Naive thymus-derived CD4-positive, alpha-beta T cell (primary cell): ENCODE results near the gene TMEM62. TPM values are rescaled to one million over a fixed set of nuclear protein-coding genes. Genes with fewer than 3 reads are reported as not detected.

Experiments used
- ATAC-seq: fragments of 150-1000 bp; cut with Tn5 transposase; 2 replicates; pipeline ENCODE4 v1.10.0; 2021; ENCODE audit warnings: mild to moderate bottlenecking, moderate library complexity
- CTCF ChIA-PET: fragments of 350-600 bp; sonication (Branson Sonifier 250); formaldehyde crosslinking; loops from one replicate; lab custom pipeline; 2021; ENCODE audit warnings: antibody characterized with exemption; lab: Charles Lee
- POLR2A ChIA-PET: fragments of 350-600 bp; sonication (Branson Sonifier 250); formaldehyde crosslinking; loops from one replicate; lab custom pipeline; 2021; ENCODE audit warnings: antibody characterized with exemption, inconsistent platforms; lab: Charles Lee
- DNase-seq, 9 donors: peaks; one replicate each; pipeline versions ENCODE4 v3.0.0 to v3.0.0-alpha.2; 2020 to 2022; ENCODE audit warnings: mixed read lengths in 1 of 9
- H3K27ac ChIP-seq: one replicate; pipeline ENCODE4 v1.7.0; 2013; ENCODE audit warnings: mild to moderate bottlenecking, low read depth, low read length, moderate library complexity
- H3K27me3 ChIP-seq, 2 donors: one replicate each; pipeline ENCODE4 v1.7.0; 2013; ENCODE audit warnings: low read length in 2 of 2, mild to moderate bottlenecking in 2 of 2, moderate library complexity in 2 of 2; ENCODE audit not compliant: control insufficient read depth in 2 of 2, insufficient read depth in 2 of 2
- H3K36me3 ChIP-seq, 3 experiments: 1 replicate in 2 of 3; 2 replicates in 1 of 3; pipeline ENCODE4 v1.7.0; 2013; ENCODE audit warnings: low read length in 3 of 3, mild to moderate bottlenecking in 3 of 3, moderate library complexity in 1 of 3; ENCODE audit not compliant: insufficient read depth in 3 of 3, control insufficient read depth in 2 of 3
- H3K4me1 ChIP-seq, 2 donors: one replicate each; pipeline ENCODE4 v1.7.0; 2013; ENCODE audit warnings: low read length in 2 of 2, mild to moderate bottlenecking in 2 of 2, moderate library complexity in 1 of 2; ENCODE audit not compliant: control insufficient read depth in 2 of 2, insufficient read depth in 2 of 2
- H3K4me3 ChIP-seq: 2 replicates; pipeline ENCODE4 v1.7.0; 2013; ENCODE audit warnings: mild to moderate bottlenecking, low read length
- H3K9me3 ChIP-seq, 3 experiments: 1 replicate in 2 of 3; 2 replicates in 1 of 3; pipeline ENCODE4 v1.7.0; 2013; ENCODE audit warnings: low read length in 3 of 3; ENCODE audit not compliant: control insufficient read depth in 2 of 3
- H3K27ac Mint-ChIP-seq, 9 donors: one replicate each; pipeline ENCODE4 v1.8.0; 2020 to 2022; ENCODE audit warnings: mixed read lengths in 9 of 9, mild to moderate bottlenecking in 8 of 9, moderate library complexity in 5 of 9, inconsistent platforms in 2 of 9
- H3K27me3 Mint-ChIP-seq, 5 donors: one replicate each; pipeline ENCODE4 v1.8.0; 2021 to 2022; ENCODE audit warnings: mixed read lengths in 5 of 5, mild to moderate bottlenecking in 1 of 5
- H3K36me3 Mint-ChIP-seq, 5 donors: one replicate each; pipeline ENCODE4 v1.8.0; 2020 to 2022; ENCODE audit warnings: mixed read lengths in 5 of 5, mild to moderate bottlenecking in 3 of 5, inconsistent platforms in 1 of 5
- H3K4me1 Mint-ChIP-seq, 7 donors: one replicate each; pipeline ENCODE4 v1.8.0; 2020 to 2022; ENCODE audit warnings: mixed read lengths in 7 of 7, mild to moderate bottlenecking in 3 of 7, inconsistent platforms in 1 of 7
- H3K4me3 Mint-ChIP-seq, 10 donors: one replicate each; pipeline ENCODE4 v1.8.0; 2020 to 2022; ENCODE audit warnings: mild to moderate bottlenecking in 10 of 10, mixed read lengths in 10 of 10, moderate library complexity in 6 of 10, inconsistent platforms in 2 of 10
- H3K9me3 Mint-ChIP-seq, 11 donors: one replicate each; pipeline ENCODE4 v1.8.0; 2020 to 2022; ENCODE audit warnings: mixed read lengths in 11 of 11, mild to moderate bottlenecking in 4 of 11, inconsistent platforms in 1 of 11, moderate library complexity in 1 of 11
- intact Hi-C, 2 donors: fragments of 100-400 bp; cut with micrococcal nuclease; formaldehyde crosslinking; loops; one replicate each; pipeline ENCODE4 v1.15.1; 2023
- polyA plus RNA-seq, 2 donors: library from polyadenylated mRNA; unstranded; fragments of 300-500 nt; fragmentation: Illumina TruSeq; gene quantifications; one replicate each; pipeline ENCODE4 v1.2.3, GENCODE V29; 2021
- total RNA-seq, 6 experiments: library from RNA in 5 of 6; stranded (reverse) in 5 of 6; gene quantifications; 1 replicate in 5 of 6; 2 replicates in 1 of 6; pipeline ENCODE4 v1.2.3 and lab custom pipeline; 2021 to 2026

The TMEM62 gene
- total and polyA plus RNA-seq, 7 experiments from 2014 or later, result 3.6 to 21.5 (median 15.2) TPM

- no peaks in the 10 kb centered on the region for H3K36me3 ChIP-seq
- peaks cover 0 to 1% (median 0%) of the 10 kb centered on the region in 11 donors for H3K9me3 Mint-ChIP-seq
- no peak overlapping the region for H3K27ac ChIP-seq
- H3K4me1 ChIP-seq, result no peaks in the 10 kb centered on the region
- H3K27me3 Mint-ChIP-seq, result peaks cover 0 to 23% (median 7%) of the 10 kb centered on the region in 5 donors
- H3K36me3 Mint-ChIP-seq, result no peaks in the 10 kb centered on the region
- intact Hi-C loops, result no loop called here
- ChIA-PET CTCF (interaction anchor here (0.7 kb wide), 1 partner anchor 54 kb away, joined by 6 read pairs; no protein-coding TSS in a partner anchor), POLR2A (no interaction called here)
- no peaks in the 10 kb centered on the region for H3K9me3 ChIP-seq
- no peak overlapping the region for H3K4me3 ChIP-seq
- H3K4me1 Mint-ChIP-seq, result peaks cover 0 to 5% (median 0%) of the 10 kb centered on the region in 7 donors
- DNase-seq (no peak), ATAC-seq (no peak)
- H3K4me3 Mint-ChIP-seq, result no peak overlapping the region
- H3K27me3 ChIP-seq, result no peaks in the 10 kb centered on the region
- no peak overlapping the region for H3K27ac Mint-ChIP-seq
Observed at GRCh38 chr15:43218908-43219706, 85.7 kb downstream of the TMEM62 start.

GRCh38 chr15:43219929-43220928 lies 86.8 kb downstream of the TMEM62 start:
- Histone ChIP-seq H3K4me1 (no peaks in the 10 kb centered on the region), H3K27ac (no peak overlapping the region), H3K9me3 (no peaks in the 10 kb centered on the region), H3K4me3 (no peak overlapping the region), H3K36me3 (no peaks in the 10 kb centered on the region), H3K27me3 (no peaks in the 10 kb centered on the region)
- POLR2A ChIA-PET, result no interaction called here
- Mint-ChIP-seq H3K9me3 (no peaks in the 10 kb centered on the region), H3K27me3 (peaks cover 0 to 26% (median 7%) of the 10 kb centered on the region in 5 donors), H3K4me1 (peaks cover 0 to 5% (median 0%) of the 10 kb centered on the region in 7 donors), H3K27ac (peak overlapping the region in 1 of 9 donors; percentile 35), H3K4me3 (no peak overlapping the region), H3K36me3 (no peaks in the 10 kb centered on the region)
- CTCF ChIA-PET, result interaction anchor here (0.7 kb wide), 1 partner anchor 53 kb away, joined by 6 read pairs; no protein-coding TSS in a partner anchor
- ATAC-seq (no peak), DNase-seq (no peak)
- intact Hi-C loops, result loop anchor here in 1 of 2 donors (10.0 kb wide), 1 partner anchor 295 kb away; the partner anchor contains the start of gene MAP1A

- H3K36me3 ChIP-seq, result no peaks in the 10 kb centered on the region
- Mint-ChIP-seq H3K36me3 (no peaks in the 10 kb centered on the region), H3K4me1 (peaks cover 1 to 12% (median 7%) of the 10 kb centered on the region in 7 donors), H3K9me3 (peaks cover 0 to 1% (median 0%) of the 10 kb centered on the region in 11 donors), H3K27ac (peak within 1 kb of the TSS in 1 of 9 donors; percentile 35), H3K27me3 (peaks cover 7 to 26% (median 13%) of the 10 kb centered on the region in 5 donors), H3K4me3 (no peak within 1 kb of the TSS)
- ChIA-PET CTCF (no interaction called here), POLR2A (no interaction called here)
- no peaks in the 10 kb centered on the region for H3K9me3 ChIP-seq
- DNase-seq (no peak), ATAC-seq (no peak)
- no peak within 1 kb of the TSS for H3K4me3 ChIP-seq
- no peaks in the 10 kb centered on the region for H3K27me3 ChIP-seq
- intact Hi-C loops, result loop anchor here in 1 of 2 donors (10.0 kb wide), 1 partner anchor 294 kb away; the partner anchor contains the start of gene MAP1A
- H3K27ac ChIP-seq, result no peak within 1 kb of the TSS
- H3K4me1 ChIP-seq, result no peaks in the 10 kb centered on the region
Observed at GRCh38 chr15:43220991-43221403, 87.6 kb downstream of the TMEM62 start, which contains the start of gene EPB42. EPB42 (minus strand) TSS chr15:43221018; CDS start chr15:43220825, 193 bp downstream.

- Mint-ChIP-seq H3K27ac (no peak overlapping the region), H3K36me3 (no peaks in the 10 kb centered on the region), H3K27me3 (peaks cover 7 to 26% (median 15%) of the 10 kb centered on the region in 5 donors), H3K9me3 (peaks cover 0 to 1% (median 0%) of the 10 kb centered on the region in 11 donors), H3K4me1 (peaks cover 1 to 13% (median 7%) of the 10 kb centered on the region in 7 donors), H3K4me3 (no peak overlapping the region)
- intact Hi-C loops, result loop anchor here in 1 of 2 donors (10.0 kb wide), 1 partner anchor 293 kb away; the partner anchor contains the start of gene MAP1A
- POLR2A ChIA-PET, result no interaction called here
- Histone ChIP-seq H3K4me3 (no peak overlapping the region), H3K4me1 (no peaks in the 10 kb centered on the region), H3K9me3 (no peaks in the 10 kb centered on the region), H3K27ac (no peak overlapping the region), H3K36me3 (no peaks in the 10 kb centered on the region), H3K27me3 (no peaks in the 10 kb centered on the region)
- ATAC-seq (no peak), DNase-seq (no peak)
- CTCF ChIA-PET, result no interaction called here
Observed at GRCh38 chr15:43221422-43221821, 88.0 kb downstream of the TMEM62 start.

- no peak overlapping the region for H3K27ac ChIP-seq
- intact Hi-C loops, result loop anchor here (1.0 to 10.0 kb wide), 4 partner anchors 38 to 289 kb away; partner anchors contain the start of gene MAP1A (in 1 of the 2)
- Mint-ChIP-seq H3K27me3 (peaks cover 5 to 24% (median 11%) of the 10 kb centered on the region in 5 donors), H3K4me1 (peaks cover 1 to 9% (median 7%) of the 10 kb centered on the region in 7 donors), H3K36me3 (no peaks in the 10 kb centered on the region), H3K9me3 (peaks cover 0 to 1% (median 0%) of the 10 kb centered on the region in 11 donors), H3K4me3 (peak overlapping the region in 4 of 10 donors; percentile 1 to 62 (median 28)), H3K27ac (no peak overlapping the region)
- no peaks in the 10 kb centered on the region for H3K36me3 ChIP-seq
- no peaks in the 10 kb centered on the region for H3K9me3 ChIP-seq
- peak; percentile 85 for ATAC-seq
- peak in 7 of 9 donors; percentile 29 to 69 (median 56) for DNase-seq
- H3K4me1 ChIP-seq, result no peaks in the 10 kb centered on the region
- H3K4me3 ChIP-seq, result no peak overlapping the region
- ChIA-PET POLR2A (interaction anchor here (0.7 kb wide), 1 partner anchor 29 kb away, joined by 3 read pairs; no protein-coding TSS in a partner anchor), CTCF (interaction anchor here (0.6 to 3.5 kb wide), 8 partner anchors 9 to 1354 kb away, joined by 3 to 49 read pairs (median 4); no protein-coding TSS in a partner anchor)
- H3K27me3 ChIP-seq, result no peaks in the 10 kb centered on the region
Observed at GRCh38 chr15:43225201-43225949, 92.0 kb downstream of the TMEM62 start.
